Endothelial cell of umbilical vein (primary cell): ENCODE data around the gene SEMA5A. TPM values are rescaled to one million over a fixed set of nuclear protein-coding genes. Genes with fewer than 3 reads are reported as not detected.

Experiments
- BruUV-seq: library from RNA; stranded (reverse); fragments of 400-500 nt; replicated peaks from 2 replicates; lab custom pipeline; 2021; lab: Mats Ljungman, UMichigan
- CTCF ChIA-PET: fragments of 300-600, 350-600 bp; sonication (Branson Sonifier 250); formaldehyde crosslinking; loops from one replicate; lab custom pipeline; 2021; ENCODE audit warnings: antibody characterized with exemption, inconsistent platforms; lab: Charles Lee
- POLR2A ChIA-PET: fragments of 300-600, 350-600 bp; sonication (Branson Sonifier 250); formaldehyde crosslinking; loops from one replicate; lab custom pipeline; 2021; ENCODE audit warnings: antibody characterized with exemption, inconsistent platforms; lab: Charles Lee
- DNase-seq: peaks from one replicate; pipeline ENCODE4 v3.0.0-alpha.2; 2011; ENCODE audit warnings: low read depth, low spot score
- FAIRE-seq: peaks from 2 replicates; lab custom pipeline; 2011; peaks lifted over from hg19 to GRCh38; lab: Jason Lieb, UNC
- H2AFZ ChIP-seq: 2 replicates; pipeline ENCODE4 v1.6.0; 2012; ENCODE audit warnings: low read depth, low read length, control low read depth, inconsistent platforms
- H3K27ac ChIP-seq: 2 replicates; pipeline ENCODE4 v1.5.1; 2011; ENCODE audit warnings: low read depth, mild to moderate bottlenecking, control low read depth, low read length, moderate library complexity; ENCODE audit not compliant: insufficient read depth
- H3K27me3 ChIP-seq, 2 experiments: 2 replicates each; pipeline versions ENCODE4 v1.6.0 to v1.6.1; 2011; ENCODE audit warnings: low read length in 2 of 2, mixed read lengths in 1 of 2; ENCODE audit not compliant: control insufficient read depth in 2 of 2, insufficient read depth in 2 of 2
- H3K36me3 ChIP-seq, 2 experiments: 2 replicates in 1 of 2; 3 replicates in 1 of 2; pipeline ENCODE4 v1.5.1; 2011; ENCODE audit warnings: low read length in 2 of 2, mild to moderate bottlenecking in 1 of 2, moderate library complexity in 1 of 2; ENCODE audit not compliant: control insufficient read depth in 2 of 2, insufficient read depth in 2 of 2; ENCODE audit errors: extremely low read depth in 1 of 2
- H3K4me1 ChIP-seq: 3 replicates; pipeline ENCODE4 v1.5.1; 2011; ENCODE audit warnings: mild to moderate bottlenecking, low read length; ENCODE audit not compliant: control insufficient read depth, insufficient read depth; ENCODE audit errors: extremely low read depth
- H3K4me2 ChIP-seq: 2 replicates; pipeline ENCODE4 v1.6.1; 2011; ENCODE audit warnings: low read length, control low read depth, mixed read lengths; ENCODE audit not compliant: insufficient read depth
- H3K4me3 ChIP-seq, 3 experiments: fragments of 200-600 bp in 1 of 3; sonication (generic), shearing (Covaris generic) in 1 of 3; replicated peaks in 1 of 3; 2 replicates each; pipeline ENCODE4 v1.5.1; 2011 to 2016; ENCODE audit warnings: control low read depth in 3 of 3, low read length in 3 of 3, mild to moderate bottlenecking in 2 of 3, inconsistent platforms in 1 of 3, low read depth in 1 of 3, moderate library complexity in 1 of 3; ENCODE audit not compliant: insufficient read depth in 1 of 3
- H3K79me2 ChIP-seq: 2 replicates; pipeline ENCODE4 v1.6.0; 2012; ENCODE audit warnings: low read length, inconsistent platforms; ENCODE audit not compliant: control insufficient read depth, insufficient read depth
- H3K9ac ChIP-seq: replicated peaks from 2 replicates; pipeline ENCODE3; 2011; ENCODE audit warnings: low read length, control low read depth; ENCODE audit not compliant: insufficient read depth; ENCODE audit errors: extremely low read depth
- H3K9me1 ChIP-seq: replicated peaks from 3 replicates; pipeline ENCODE4 v1.6.0; 2011; ENCODE audit warnings: mild to moderate bottlenecking, low read length; ENCODE audit not compliant: control insufficient read depth, insufficient read depth; ENCODE audit errors: extremely low read depth
- H3K9me3 ChIP-seq: replicated peaks from 2 replicates; pipeline ENCODE4 v1.5.1; 2012; ENCODE audit warnings: low read length, inconsistent platforms; ENCODE audit not compliant: control insufficient read depth, insufficient read depth
- H4K20me1 ChIP-seq: replicated peaks from 2 replicates; pipeline ENCODE3; 2011; ENCODE audit warnings: mild to moderate bottlenecking, low read length; ENCODE audit not compliant: control insufficient read depth, insufficient read depth; ENCODE audit errors: extremely low read depth
- CTCF ChIP-seq, 2 donors: IDR thresholded peaks; 1 replicate in 1 of 2; 2 replicates in 1 of 2; pipeline ENCODE4 v1.5.1; 2011; ENCODE audit warnings: low read length in 2 of 2, mild to moderate bottlenecking in 2 of 2, moderate library complexity in 2 of 2, control low read depth in 1 of 2, inconsistent platforms in 1 of 2, low read depth in 1 of 2; ENCODE audit not compliant: insufficient read depth in 1 of 2; ENCODE audit errors: extremely low read depth in 1 of 2
- EZH2 ChIP-seq: IDR thresholded peaks from 2 replicates; pipeline ENCODE4 v1.6.1; 2012; ENCODE audit warnings: borderline replicate concordance, low read depth, mild to moderate bottlenecking, moderate library complexity, low read length, inconsistent platforms; ENCODE audit not compliant: severe bottlenecking
- FOS ChIP-seq: IDR thresholded peaks from 2 replicates; pipeline ENCODE4 v1.6.1; 2011; ENCODE audit warnings: mild to moderate bottlenecking, low read length, moderate library complexity, borderline replicate concordance; ENCODE audit not compliant: insufficient read depth
- GATA2 ChIP-seq: IDR thresholded peaks from 2 replicates; pipeline ENCODE4 v1.7.0; 2011; ENCODE audit warnings: low read depth, mild to moderate bottlenecking, moderate library complexity, mixed read lengths, low read length; ENCODE audit not compliant: insufficient read length, insufficient read depth
- JUN ChIP-seq: IDR thresholded peaks from 2 replicates; pipeline ENCODE4 v1.6.1; 2011; ENCODE audit warnings: borderline replicate concordance, low read depth; ENCODE audit not compliant: insufficient read length, insufficient read depth
- MAX ChIP-seq: IDR thresholded peaks from 2 replicates; pipeline ENCODE4 v1.6.1; 2011; ENCODE audit not compliant: insufficient read depth, insufficient read length
- MYC ChIP-seq: IDR thresholded peaks from one replicate; pipeline ENCODE4 v1.6.1; 2011; ENCODE audit warnings: mild to moderate bottlenecking, low read depth, low read length
- POLR2A ChIP-seq: IDR thresholded peaks from 2 replicates; pipeline ENCODE4 v1.6.1; 2012; ENCODE audit warnings: low read depth, mild to moderate bottlenecking, control low read depth, low read length
- POLR2AphosphoS5 ChIP-seq: IDR thresholded peaks from 2 replicates; pipeline ENCODE4 v1.6.1; 2012; ENCODE audit warnings: low read depth, mild to moderate bottlenecking, control low read depth, low read length, moderate library complexity; ENCODE audit not compliant: insufficient read depth
- dilution Hi-C: fragments of 300-500 bp; cut with MboI; formaldehyde crosslinking; loops from one replicate; pipeline ENCODE4 v1.15.0; 2019; ENCODE audit warnings: low sequenced_read_pairs; ENCODE audit not compliant: extremely low pct_ligation_motif_present
- intact Hi-C: fragments of 100-400 bp; cut with micrococcal nuclease; formaldehyde crosslinking; loops from one replicate; pipeline ENCODE4 v1.10.0; 2022
- polyA plus RNA-seq, 4 experiments: library from polyadenylated mRNA; depleted of rRNA in 3 of 4; stranded (reverse) in 3 of 4; unstranded in 1 of 4; fragments of >200 nt; gene quantifications; 2 replicates each; pipeline versions ENCODE4 v1.2.1 to v1.2.3, GENCODE V29; 2011 to 2012; ENCODE audit warnings: missing spikeins in 1 of 4
- total RNA-seq: library from RNA; stranded (reverse); gene quantifications from 2 replicates; pipeline ENCODE4 v1.2.3, GENCODE V29; 2021

Gene SEMA5A
- total and polyA plus RNA-seq, 2 donors (not counting 3 experiments of a cell fraction or from before 2014, with no cell fraction given): 0.04 to 0.06 TPM

GRCh38 chr5:9425710-9426109, 120.2 kb downstream of the SEMA5A start:
- ChIA-PET POLR2A (no interaction called here), CTCF (no interaction called here)
- dilution Hi-C loops (no loop called here), intact Hi-C loops (no loop called here)
- no peaks in the 10 kb centered on the region for H3K27me3 ChIP-seq
- no peak overlapping the region for H3K4me2 ChIP-seq
- no peak overlapping the region for H3K4me3 ChIP-seq
- no peak for FAIRE-seq
- no peak overlapping the region for H2AFZ ChIP-seq
- no peaks in the 10 kb centered on the region for H4K20me1 ChIP-seq
- no TSS peak for BruUV-seq
- H3K4me1 ChIP-seq: no peaks in the 10 kb centered on the region
- no peaks in the 10 kb centered on the region for H3K9me3 ChIP-seq
- no peak for TF ChIP-seq EZH2
- no peak for TF ChIP-seq JUN
- no peak for TF ChIP-seq POLR2A
- no peak for TF ChIP-seq FOS
- no peak for TF ChIP-seq CTCF (IDR thresholded peaks at IDR 0.05; ENCODE audit: extremely low read depth in 1 of 2, insufficient read depth in 1 of 2, low read depth in 1 of 2, low read length in 2 of 2)
- TF ChIP-seq GATA2: no peak
- no peak for TF ChIP-seq MAX
- no peak for TF ChIP-seq MYC
- TF ChIP-seq POLR2AphosphoS5: no peak
- no peak overlapping the region for H3K9ac ChIP-seq
- H3K27ac ChIP-seq: no peak overlapping the region
- no peaks in the 10 kb centered on the region for H3K79me2 ChIP-seq
- no peaks in the 10 kb centered on the region for H3K9me1 ChIP-seq
- no peaks in the 10 kb centered on the region for H3K36me3 ChIP-seq
- DNase-seq: no peak
